ENCODE measurements around the gene CXCL1.

Gene CXCL1

DNA sequence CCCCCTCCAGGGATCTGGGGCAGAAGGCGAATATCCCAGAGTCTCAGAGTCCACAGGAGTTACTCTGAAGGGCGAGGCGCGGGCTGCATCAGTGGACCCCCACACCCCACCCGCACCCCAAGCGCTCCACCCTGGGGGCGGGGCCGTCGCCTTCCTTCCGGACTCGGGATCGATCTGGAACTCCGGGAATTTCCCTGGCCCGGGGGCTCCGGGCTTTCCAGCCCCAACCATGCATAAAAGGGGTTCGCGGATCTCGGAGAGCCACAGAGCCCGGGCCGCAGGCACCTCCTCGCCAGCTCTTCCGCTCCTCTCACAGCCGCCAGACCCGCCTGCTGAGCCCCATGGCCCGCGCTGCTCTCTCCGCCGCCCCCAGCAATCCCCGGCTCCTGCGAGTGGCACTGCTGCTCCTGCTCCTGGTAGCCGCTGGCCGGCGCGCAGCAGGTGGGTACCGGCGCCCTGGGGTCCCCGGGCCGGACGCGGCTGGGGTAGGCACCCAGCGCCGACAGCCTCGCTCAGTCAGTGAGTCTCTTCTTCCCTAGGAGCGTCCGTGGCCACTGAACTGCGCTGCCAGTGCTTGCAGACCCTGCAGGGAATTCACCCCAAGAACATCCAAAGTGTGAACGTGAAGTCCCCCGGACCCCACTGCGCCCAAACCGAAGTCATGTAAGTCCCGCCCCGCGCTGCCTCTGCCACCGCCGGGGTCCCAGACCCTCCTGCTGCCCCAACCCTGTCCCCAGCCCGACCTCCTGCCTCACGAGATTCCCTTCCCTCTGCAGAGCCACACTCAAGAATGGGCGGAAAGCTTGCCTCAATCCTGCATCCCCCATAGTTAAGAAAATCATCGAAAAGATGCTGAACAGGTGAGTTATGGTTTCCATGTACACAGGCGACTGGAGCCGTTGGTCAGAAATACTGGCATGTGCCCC lies at the start of gene CXCL1:
CXCL1 (plus strand) TSS at position 264 of the 926 bp plus-strand sequence; CDS start at position 342, 78 bp downstream.
- no peak for DNase-seq

DNA sequence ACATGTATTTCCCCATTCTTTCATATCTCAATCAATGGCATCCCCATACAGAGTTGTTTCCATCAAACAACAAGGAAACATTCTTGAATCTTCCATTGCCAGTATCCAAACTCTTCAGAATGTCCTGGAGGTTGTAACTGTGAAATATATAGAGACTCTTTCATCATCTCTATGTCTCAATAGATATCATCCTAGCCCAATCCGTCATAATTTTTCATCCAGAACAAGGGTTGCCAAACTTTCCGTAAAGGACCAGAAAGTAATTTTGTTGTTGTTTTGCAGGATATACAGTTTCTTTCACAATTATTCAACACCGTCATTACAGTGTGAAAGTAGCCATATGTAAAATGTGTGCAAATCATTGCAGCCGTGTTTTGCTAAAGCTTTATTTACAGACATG lies 47.9 kb upstream of the CXCL1 start:
- no peak for DNase-seq

DNA sequence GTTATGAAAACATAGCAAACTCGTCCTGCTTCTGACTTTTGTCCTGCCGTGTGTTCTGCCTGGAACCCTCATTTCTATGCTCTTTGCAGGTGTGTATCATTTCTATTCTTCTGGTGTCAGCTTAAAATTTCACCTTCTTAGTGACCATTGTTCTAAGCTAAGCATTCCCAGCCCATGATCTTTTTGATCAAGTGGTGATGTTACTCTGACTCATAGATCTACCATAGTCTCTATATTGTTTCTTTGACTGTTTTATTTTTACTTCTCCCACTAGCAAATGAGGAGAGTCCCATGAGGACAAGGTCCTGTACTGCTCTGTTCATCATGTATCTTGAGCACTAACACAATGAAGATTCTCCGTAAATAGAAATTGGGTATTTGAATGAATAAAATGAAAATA lies 46.8 kb upstream of the CXCL1 start:
- no peak for DNase-seq

DNA sequence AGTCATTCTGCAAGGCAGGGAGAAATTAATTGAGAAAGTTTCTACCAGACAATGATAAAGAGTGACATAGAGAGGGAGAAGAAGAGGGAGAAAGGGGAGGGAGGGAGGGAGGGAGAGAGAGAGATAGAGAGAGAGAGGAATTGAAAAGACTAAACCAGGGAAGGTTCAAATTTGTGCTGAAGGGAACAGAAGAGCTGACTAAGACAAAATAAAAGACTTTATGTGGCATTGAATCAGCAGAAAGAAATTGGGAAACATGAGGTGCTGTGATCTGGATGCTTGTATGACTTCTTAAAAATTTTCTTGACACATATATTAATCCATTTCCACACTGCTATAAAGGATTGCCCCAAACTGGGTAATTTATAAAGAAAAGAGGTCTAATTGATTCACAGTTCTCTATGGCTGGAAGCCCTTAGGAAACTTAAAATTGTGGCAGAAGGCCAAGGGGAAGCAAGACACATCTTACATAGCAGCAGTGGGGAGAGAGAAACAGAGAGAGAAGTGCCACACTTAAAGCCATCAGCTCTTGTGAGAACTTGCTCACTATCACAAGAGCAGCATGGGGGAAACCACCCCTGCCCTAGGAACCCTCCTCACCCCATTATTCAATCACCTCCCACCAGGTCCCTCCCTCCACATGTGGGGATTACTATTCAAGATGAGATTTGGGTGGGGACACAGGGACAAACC lies 46.2 kb upstream of the CXCL1 start:
- DNase-seq: no peak

DNA sequence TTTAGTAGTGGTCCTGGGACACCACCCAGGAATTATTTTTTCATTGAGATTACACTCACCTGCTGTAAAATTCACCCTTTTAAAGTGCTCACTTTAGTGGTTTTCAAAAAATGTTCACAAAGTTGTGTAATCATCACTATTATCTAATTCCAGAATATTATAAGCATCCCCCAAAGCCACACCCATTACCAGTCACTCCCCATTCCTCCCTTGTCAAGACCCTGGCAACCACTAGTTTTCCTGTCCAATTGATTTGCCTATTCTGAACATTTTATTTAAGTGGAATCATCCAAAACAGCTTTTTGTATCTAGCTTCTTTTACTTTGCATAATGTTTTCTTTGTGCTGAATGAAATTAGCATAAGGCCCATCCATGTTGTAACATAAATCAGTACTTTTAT lies 45.4 kb upstream of the CXCL1 start:
- no peak for DNase-seq

DNA sequence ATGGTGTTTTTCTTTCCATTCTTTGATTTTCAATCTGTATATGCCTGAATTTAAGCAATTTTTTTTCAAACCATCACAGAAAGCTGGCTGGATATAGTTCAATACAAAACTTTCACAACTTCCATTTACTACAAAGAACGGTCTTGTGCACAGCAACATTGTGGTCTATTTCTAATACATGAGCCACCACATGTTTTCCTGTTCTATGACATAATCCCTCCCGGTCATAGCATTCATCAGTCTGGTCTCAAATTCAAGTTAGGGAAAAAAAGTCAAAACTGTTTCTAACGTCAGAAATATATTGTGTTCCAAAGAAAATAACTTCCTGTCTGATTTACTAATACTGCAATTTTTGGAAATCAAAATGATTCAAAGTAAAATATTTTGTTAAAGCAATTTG lies 40.2 kb upstream of the CXCL1 start:
- no peak for DNase-seq

DNA sequence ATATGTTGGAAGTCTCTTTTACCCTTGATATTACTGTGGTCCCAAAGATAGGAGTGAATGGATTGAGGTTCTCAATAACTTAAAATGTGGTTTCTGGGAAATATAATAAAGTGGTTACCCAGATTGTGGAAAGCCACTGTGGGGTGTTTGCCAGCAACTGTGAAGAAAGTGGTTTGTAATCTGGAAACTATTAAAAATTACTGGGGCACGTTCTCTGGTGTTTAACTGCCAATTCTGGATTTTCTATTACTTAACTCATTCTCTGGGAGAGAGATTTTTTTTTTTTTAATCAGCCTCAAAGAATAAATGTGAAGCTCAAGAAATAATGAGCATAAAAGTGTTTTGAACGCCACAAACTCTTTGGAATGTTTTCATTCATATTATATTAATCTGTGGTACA lies 37.6 kb upstream of the CXCL1 start:
- no peak for DNase-seq

DNA sequence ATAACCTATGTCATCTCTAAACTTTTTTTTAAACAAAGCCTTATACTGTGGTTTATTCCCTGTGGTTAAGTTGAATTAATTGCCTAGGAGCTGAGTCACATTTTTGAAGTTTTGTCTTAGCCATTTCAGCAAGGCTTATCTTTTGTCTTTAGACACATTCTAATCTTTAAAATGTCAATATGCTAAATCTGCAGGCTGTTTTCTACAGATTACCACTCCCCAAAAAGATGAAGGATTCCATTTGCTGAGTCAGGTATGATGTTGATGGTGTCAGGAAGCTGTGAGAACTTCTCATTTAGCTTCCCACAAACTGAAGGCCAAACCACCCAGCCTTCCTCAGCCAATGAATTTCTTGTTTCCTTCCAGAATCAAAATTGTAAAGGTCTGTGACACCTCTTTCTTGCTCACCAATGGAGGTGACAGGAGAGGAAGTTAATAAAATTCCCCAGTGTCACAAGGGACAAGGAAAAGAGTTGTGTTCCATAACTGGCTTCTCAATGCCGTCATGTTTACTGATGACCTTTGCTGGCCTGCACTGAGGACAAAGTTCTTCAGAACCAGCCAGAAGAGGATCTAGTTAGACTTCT lies 36.4 kb upstream of the CXCL1 start:
- no peak for DNase-seq

DNA sequence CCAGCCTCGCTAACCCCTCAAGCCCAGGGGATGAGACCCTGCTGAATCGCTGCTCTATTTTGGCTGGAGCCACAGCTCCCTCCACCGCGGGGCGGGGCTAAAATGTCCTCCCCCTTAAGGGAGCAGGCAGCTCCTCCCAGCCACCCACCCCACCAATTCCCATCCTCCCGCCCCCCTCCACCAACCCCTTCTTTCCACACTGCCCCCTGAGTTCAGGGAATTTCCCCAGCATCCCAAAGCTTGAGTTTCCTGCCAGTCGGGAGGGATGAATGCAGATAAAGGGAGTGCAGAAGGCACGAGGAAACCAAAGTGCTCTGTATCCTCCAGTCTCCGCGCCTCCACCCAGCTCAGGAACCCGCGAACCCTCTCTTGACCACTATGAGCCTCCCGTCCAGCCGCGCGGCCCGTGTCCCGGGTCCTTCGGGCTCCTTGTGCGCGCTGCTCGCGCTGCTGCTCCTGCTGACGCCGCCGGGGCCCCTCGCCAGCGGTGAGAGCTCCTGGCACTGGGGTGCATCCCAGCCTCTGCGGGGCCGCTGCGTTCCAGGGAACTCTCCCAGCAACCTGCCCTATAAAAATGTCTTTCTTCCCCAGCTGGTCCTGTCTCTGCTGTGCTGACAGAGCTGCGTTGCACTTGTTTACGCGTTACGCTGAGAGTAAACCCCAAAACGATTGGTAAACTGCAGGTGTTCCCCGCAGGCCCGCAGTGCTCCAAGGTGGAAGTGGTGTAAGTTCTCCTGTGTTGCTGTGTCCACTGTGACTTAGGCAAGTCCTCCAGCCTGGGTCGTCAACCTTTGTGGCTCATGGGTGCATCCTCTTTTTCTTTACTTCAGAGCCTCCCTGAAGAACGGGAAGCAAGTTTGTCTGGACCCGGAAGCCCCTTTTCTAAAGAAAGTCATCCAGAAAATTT lies 32.6 kb upstream of the CXCL1 start, which contains the start of gene CXCL6:
CXCL6 (plus strand) TSS at position 306 of the 907 bp plus-strand sequence; CDS start at position 379, 73 bp downstream.
- no peak for DNase-seq

DNA sequence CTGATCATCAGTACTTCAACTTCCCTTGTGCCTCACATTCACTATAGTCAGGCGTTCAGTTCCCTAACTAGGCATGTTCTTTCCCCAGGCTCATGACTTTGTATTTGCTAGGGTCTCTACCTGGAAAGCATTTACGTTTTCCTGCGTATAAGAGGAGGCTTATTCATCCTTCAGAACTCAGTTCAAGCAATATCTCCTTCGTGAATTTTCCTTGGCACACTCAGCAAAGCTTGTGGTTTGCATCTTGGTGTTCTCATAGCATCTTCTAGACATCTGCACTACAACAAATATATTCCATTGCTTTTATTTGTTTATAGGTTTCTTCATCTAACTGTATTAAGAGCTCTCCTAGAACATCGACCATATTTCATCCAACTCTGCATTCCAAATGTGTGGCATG lies 30.1 kb upstream of the CXCL1 start:
- DNase-seq: no peak

DNA sequence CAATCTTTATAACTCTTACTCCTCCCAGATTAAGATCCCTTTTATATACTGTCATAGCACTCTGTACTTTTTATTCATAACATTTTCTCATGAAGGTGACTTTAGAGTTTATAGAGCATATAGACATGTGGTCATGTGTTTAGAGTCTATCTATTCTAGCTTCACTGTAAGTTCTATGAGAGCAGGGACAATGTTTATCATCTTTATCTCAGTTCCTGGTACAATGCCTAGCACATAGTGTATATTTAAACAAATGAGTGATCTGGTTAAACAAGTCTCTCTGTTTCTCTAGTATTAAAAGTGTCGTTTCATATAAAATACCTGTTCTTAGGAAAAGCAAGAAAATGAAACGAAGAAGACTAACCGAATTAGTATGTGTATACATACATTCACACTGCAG lies 29.5 kb upstream of the CXCL1 start:
- no peak for DNase-seq

DNA sequence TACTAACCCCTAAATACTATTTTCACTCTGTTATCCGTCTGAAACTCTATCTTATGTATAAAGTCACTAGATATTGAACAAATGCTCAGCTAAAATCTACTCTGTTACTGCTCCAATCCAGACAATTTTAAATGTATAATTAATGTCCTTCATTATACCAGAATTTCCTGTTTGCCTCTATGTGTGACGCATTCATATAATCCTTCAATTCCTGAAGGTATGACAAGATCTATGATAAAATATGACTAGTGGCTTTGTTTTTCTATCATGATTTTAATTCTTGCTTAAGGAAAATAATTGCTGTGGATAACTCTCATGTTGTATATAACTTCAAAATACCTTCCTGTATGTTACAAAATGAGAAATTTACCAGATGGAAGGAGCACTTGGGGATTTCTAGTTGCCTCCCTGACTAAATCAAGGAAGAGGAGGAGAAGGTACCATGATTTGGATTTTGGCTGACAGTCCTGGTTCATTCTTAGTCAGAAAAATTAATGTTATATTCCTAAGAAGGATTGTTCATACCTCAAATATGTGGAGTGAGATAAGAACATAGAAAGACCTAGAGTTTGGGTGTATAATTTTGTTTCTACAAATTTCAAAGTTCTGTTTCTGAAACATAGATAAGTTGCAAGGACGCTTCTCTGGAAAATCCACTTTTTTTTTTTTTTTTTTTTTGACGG lies 27.8 kb upstream of the CXCL1 start:
- no peak for DNase-seq

DNA sequence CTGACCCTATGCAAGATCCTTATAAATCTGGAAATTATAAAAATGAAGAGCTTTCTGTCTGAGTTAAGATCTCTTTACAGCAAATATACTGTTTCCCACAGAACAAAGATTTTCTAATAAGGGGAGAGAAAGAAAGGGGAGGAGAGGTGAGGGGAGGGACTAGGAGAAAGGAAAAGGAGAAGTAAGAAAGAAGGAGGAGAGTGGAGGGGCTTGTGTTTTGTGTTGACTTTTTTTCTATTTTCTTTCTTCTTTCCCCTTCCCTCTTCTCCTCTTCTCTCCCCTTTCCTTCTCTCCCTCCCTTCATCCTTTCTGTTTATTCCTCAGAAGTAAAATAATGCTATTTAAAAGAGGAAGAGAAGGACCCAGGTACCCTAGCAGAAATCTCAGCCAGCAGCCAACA lies 26.5 kb upstream of the CXCL1 start:
- DNase-seq: no peak

DNA sequence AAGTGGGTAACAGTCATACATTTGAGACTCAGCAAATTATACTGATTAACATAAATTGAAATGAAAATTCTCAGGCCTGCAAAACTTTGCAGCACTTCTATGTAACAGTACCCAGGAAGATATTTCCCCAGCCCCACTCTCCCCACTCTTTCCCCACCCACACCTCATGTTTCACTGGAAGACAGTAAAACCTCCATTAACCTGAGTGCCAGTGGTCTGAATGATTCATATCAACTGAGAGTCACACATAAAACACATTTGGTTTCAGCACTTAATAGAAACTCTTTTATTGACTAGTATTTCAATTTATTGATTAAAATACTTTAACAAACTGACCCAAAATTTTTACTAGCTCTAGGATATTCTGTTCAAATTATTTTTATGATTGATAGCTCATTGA lies 25.8 kb upstream of the CXCL1 start:
- no peak for DNase-seq

DNA sequence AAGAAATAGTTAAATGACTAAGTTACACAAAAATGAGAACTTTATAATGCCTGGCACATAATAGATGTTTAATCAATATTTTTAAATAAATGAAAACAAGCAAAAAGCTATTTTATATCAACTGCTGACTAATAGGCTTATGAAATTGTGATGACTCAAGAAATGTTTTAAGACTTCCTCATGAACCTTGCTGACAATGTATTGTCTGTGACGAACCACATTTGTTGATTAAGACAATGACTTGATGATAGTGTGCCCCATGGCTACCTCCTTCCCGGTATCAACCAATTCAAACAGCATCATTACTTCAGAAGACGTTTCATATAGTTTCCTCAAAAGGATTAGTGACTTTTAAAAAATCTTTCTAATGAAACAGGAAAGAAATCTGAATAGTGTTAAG lies 24.8 kb upstream of the CXCL1 start:
- DNase-seq: no peak

DNA sequence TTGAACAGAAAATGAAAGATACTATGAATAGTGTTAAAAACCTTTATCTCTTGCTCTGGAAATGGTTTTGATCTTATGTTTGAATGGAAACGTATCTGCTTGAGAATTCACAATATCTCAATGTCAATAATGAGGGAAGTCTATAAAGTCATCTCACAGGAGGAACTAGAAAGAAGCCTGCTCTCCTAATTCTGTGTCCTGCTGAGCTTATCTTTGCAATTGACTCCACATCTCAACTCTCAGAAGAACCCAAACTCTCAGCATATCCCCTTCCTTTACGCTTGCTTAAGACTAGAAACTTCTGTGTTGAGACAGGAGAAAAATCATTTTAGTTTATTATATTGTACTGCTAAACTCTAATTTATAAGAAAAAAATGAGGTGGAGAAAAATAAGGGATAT lies 24.4 kb upstream of the CXCL1 start:
- DNase-seq: no peak

DNA sequence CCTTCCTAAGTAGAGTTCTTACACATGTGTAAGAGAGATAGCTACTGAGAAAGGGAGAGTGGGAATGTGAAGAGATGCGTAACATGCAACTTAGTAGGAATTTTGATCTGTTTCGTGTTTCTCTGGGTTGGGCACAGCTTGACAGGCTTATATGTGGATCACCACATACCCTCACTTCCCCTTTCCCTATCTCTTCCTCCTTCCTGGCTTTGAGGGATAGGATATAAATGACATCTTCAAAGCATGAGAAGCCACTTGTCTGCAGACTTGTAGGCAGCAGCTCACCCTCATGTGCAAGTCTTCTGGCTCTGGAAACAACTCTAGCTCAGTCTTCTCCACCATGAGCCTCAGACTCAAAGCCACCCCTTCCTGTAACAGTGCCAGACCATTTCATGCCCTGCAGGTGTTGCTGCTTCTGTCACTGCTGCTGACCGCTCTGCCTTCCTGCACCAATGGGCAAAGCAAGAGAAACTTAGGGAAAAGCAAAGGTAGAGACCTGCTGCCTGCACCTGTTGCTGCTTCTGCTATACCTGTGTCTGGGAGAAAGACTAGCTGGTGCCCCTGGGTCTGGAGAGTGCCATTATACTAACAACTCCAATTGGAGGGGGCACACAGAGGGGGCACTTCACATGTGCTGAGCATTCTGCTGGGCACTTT lies 21.5 kb upstream of the CXCL1 start:
- DNase-seq: no peak

DNA sequence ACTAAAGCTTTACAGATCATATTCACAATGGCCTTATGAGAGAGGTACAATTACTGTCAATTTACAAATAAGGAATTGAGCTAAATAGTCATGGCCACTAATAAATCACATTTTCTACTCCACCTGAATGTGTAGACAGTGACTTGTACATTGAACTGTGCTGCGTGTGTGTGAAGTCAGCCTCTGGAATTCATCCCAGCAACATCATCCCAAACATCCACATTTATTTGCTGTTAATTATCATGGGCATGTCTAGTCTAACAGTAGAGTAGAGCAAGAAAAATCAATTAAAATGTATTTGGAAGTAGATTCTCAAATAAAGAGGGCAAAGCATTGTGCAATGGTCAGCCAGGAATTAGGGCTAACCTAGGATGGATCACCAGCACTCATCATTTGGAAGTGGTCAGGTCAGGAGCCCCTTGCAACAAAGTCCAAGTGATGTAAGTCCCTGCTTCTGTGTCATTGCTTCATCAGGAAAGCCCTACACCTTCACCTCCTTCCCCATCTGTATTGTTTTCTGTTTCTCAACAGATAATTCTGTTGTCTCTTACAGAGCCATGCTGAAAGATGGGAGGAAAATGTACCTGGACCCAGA lies 20.9 kb upstream of the CXCL1 start:
- DNase-seq: no peak

DNA sequence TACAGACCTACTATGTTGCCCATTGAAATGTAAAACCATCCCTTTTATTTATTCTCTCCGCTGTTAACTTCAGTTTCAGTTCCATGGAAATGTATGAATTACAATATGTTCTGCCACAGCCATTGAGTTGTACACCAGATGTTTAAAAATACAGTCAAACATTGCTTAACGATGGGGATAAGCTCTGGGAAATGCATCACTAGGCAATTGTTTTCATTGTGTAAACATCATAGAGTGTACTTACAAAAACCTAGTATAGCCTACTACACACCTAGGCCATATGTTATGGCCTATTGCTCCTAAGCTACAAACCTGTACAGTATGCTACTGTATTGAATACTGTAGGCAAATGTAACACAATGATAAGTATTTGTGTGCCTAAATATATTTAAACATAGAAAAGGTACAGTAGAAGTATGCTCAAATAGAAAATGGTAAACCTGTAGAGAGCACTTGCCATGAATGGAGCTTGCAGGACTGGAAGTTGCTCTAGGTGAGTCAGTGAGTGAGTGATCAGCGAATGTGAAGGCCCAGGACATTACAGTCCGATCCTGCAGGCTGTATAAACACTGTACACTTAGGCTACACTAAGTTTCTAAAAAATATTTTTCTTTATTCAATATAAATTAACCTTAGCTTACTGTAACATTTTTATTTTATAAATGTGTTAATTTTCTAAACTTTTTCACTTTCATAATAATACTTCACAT lies 18.8 kb upstream of the CXCL1 start:
- DNase-seq: no peak

DNA sequence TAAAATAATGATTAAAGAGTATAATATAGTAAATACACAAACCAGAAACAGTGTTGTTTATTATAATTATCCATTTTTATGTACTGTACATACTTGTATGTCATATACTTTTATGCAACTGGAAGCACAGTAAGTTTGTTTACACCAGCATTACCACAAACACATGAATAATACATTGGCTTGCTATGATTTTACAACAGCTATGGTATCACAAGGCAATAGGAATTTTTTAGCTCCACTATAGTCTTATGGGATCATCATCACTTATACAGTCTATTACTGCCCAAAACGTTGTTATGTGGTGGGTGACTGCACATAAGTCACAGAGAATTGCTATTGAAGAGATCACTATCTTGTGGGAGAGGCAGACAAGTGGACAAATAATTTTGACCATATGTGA lies 17.9 kb upstream of the CXCL1 start:
- DNase-seq: no peak
